Caki2 (cell line): ENCODE measurements around the gene PCSK6. TPM values are rescaled to one million over a fixed set of nuclear protein-coding genes. Genes with fewer than 3 reads are reported as not detected.

ENCODE experiments used
- DNase-seq: peaks from one replicate; pipeline ENCODE4 v3.0.0-alpha.2; 2015; ENCODE audit warnings: low read depth
- in situ Hi-C: cut with HindIII; loops from 2 replicates; pipeline ENCODE4 v1.10.0; 2016; ENCODE audit warnings: low sequenced_read_pairs, low pct_unique_long_range_greater_than_20kb, mixed read lengths
- total RNA-seq: library from RNA; depleted of rRNA; stranded (reverse); fragments of >200 nt; shearing (Covaris generic); gene quantifications from 2 replicates; pipeline ENCODE4 v1.2.3, GENCODE V29; 2014; ENCODE audit warnings: low replicate concordance

The PCSK6 gene
- total RNA-seq, 1 experiment from 2014 or later, result 5.5 TPM

DNA sequence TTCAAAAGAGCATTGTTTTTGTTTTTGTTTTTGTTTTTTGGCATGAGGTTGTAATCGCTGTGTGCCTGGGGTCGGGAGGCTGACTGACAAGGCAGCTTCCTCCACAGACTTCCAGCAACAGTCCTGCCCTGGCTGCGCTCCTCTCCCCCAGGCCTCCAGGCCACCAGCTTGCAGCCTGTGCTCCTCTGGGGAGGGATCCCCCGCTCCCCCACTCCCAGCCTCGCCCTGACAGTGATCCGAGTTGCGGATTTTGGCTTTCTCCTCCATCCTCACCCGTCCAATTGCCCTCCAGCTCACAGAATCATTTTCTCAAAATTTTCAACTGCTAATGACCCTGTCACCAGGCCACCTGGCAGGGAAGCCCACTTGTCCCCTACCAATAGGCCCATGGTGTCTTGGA is 36.5 kb upstream of the PCSK6 start:
- DNase-seq, result no peak
- in situ Hi-C loops, result no loop called here

DNA sequence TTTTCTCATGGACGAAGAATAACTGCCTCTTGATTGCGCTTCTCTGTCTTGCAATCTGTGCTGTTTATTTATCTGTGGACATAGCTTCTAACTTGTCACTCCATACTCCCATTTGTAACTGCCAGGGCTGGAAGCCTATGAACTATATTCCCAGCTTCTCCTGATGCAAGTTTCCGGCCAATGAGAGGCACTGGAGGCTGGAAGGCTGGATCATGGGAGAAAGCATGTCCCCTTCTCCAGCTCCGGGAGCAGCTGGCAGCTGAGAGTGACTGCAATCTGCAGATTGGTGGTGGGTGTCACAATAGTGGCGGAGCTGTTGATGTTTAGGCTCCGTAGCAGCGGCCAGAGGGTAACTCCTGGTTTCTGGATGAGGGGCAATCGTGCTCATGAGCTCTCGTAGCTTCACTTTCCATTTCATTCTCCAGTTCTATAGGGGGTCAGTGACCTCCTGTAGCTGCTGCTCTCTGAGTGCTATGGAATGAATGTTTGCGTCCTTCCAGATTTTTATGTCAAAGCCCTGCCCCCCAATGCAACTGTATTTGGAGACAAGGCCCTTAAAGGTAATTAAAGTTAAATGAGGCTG is 35.7 kb upstream of the PCSK6 start:
- DNase-seq, result no peak
- in situ Hi-C loops, result no loop called here

DNA sequence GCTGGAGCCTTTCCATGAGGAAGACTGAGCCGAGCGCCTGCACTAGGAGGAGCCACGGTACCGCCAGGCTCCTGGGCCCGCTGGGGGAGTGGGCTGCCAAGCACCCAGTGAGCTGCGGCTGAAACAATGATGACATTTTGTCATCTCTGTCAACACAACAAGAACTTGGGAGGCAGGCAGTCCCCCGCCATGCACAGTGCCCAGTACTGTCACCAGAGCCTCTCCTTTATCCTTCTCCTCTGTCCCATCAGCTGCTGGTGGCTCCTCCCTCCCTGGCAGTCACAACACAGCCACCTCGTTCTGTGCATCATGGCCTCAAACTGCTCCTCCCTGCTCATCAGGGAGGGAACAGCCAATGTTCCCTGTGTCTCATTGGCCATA is 34.0 kb upstream of the PCSK6 start:
- in situ Hi-C loops, result no loop called here
- no peak for DNase-seq

GRCh38 chr15:101522621-101523559 is 33.4 kb upstream of the PCSK6 start:
- no peak for DNase-seq
- in situ Hi-C loops, result no loop called here

DNA sequence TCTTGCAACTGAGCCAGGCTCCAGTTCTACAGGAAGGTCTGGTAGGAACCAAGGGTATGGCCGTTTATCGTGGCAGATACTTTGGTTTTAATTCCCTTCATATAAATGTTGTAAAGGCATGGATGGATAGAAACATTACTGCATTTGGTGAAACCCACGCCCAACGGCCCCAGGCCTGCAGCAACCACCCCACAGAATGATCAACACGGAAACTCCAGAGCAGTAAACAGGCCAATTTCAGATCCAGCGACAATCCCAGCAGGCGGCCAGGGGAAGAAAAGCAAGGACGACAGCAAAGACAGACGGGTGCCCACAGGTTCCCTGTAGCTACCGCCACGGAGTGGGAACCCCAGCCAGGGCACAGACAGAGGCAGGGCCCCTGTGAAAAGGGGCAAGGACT is 32.6 kb upstream of the PCSK6 start:
- no peak for DNase-seq
- in situ Hi-C loops, result no loop called here

DNA sequence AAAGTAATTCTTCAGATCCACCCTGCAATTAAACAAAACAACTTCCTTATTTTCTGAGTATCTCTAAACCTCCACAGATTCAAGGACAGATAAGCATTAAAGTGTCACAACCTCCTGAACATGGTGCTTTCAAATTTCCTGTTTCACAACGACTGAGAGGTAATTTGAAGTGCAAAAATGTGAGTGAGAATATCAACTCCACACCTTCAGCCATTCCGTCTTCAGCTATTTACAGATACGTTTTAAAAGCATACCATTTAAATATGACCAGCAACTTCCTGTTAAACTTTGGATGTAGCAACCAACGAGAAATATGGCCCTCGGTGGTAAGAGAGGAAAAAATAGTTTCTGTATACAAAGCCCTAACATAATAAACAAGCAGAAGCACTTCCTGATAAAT is 32.1 kb upstream of the PCSK6 start:
- in situ Hi-C loops, result no loop called here
- DNase-seq, result no peak

DNA sequence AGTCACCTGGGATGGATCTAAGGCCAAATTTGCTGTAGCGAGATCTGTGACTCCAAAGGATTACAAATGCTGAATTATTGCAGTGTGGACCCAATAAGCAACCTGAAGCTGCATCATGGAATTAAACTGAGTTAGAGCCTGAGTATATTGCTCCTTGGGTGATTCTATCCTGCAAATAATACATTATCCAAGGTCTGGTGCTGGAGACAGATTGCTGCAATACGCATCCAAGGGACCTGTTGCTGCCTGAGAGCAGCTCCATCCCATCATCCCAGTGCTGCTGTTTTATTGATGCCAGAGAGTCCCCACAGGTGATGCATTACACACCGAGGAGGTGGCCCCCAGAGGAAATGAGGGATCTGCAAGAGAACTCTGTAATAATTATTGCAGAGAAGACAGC is 31.6 kb upstream of the PCSK6 start:
- in situ Hi-C loops, result no loop called here
- DNase-seq, result no peak

GRCh38 chr15:101520395-101520794 is 30.9 kb upstream of the PCSK6 start:
- DNase-seq, result no peak
- in situ Hi-C loops, result no loop called here

DNA sequence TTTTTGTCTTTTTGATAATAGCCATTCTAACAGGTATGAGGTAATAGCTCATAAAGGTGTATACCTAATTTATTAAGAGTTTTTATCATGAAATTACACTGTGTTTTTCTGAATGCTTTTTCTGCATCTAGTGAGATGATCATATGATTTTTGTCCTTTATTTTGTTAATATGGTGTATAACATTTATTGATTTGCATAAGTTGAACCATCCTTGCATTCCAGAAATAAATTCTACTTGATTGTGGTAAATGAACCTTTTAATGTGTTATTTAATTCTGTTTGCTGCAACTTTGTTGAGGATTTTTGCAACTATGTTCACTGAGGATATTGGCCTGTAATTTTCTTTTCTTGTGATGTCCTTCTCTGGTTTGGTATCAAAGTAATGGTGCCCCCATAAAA is 28.0 kb upstream of the PCSK6 start:
- in situ Hi-C loops, result no loop called here
- DNase-seq, result no peak

GRCh38 chr15:101514318-101514717 is 24.8 kb upstream of the PCSK6 start:
- no peak for DNase-seq
- in situ Hi-C loops, result no loop called here

GRCh38 chr15:101511717-101512116 is 22.2 kb upstream of the PCSK6 start:
- in situ Hi-C loops, result no loop called here
- no peak for DNase-seq

GRCh38 chr15:101510212-101511197 is 21.0 kb upstream of the PCSK6 start:
- no peak for DNase-seq
- in situ Hi-C loops, result no loop called here

DNA sequence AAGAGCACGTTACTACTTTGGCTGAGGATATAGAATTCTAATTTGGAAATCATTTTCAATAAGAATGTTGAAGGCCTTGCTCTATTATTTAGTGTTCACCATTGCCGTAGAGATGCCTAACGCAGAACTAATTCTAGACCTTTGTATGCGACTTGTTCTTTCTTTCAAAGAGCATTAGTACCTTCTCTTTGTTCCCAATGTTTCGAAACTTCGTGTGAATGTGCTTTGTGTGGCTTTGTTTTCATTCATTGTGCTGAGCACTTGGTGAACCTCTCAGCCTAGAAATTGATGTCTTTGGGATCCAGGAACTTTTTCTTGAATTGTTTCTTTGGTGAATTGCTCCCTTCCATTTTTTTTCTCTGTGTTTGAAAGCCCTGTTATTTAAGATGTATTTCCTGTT is 19.8 kb upstream of the PCSK6 start:
- no peak for DNase-seq
- in situ Hi-C loops, result no loop called here

DNA sequence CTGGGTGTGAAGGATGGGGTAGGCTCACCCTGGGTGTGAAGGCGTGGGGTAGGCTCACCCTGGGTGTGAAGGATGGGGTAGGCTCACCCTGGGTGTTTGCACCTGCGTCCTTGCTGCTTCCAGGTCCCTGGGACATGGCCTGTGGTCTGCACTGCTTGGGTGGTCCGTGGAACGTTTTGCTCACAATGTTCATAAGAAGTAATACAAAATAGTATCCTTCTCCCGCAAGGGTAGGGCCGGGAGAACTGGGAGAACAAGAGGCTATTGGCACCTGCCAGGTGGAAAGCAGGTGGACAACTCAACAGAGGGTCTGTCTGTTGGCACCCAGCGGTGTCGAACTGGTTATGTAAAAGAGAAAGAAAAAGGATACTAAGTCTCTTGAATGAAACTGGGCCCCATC is 17.0 kb upstream of the PCSK6 start:
- in situ Hi-C loops, result no loop called here
- no peak for DNase-seq

DNA sequence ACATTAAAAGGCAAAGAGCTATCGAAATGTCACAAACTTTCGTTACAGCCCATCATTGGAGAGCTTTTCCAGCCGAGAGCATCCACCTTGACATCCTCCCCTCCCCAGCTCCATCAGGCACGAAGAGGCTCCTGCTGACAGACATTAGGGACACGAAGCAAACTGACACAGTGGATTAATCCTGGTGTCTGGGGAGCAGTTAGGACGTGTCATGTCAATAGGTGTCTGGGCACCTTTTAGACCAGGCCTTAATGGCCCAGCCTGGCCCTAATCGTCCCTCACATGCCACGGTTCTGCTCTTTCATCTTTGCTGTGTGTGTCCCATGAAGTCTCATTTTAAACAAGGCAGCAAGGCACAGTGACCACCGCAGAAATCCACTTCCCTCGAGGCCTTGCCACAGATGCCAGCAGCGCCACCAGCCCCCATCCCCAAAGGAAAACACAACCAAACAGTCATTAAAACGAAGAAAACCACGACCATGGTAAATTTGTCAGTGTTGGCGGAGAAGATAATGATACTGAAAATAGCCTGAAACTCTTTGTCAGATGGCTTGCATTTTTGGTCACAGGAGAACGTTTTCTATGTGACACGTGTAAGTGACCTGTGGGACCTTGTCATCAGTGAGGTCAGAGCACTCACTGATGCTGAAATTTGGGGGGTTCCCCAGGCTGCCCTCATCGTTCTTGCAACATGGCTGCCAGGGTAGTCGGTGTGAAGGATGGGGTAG is 16.3 kb upstream of the PCSK6 start:
- DNase-seq, result no peak
- in situ Hi-C loops, result no loop called here

DNA sequence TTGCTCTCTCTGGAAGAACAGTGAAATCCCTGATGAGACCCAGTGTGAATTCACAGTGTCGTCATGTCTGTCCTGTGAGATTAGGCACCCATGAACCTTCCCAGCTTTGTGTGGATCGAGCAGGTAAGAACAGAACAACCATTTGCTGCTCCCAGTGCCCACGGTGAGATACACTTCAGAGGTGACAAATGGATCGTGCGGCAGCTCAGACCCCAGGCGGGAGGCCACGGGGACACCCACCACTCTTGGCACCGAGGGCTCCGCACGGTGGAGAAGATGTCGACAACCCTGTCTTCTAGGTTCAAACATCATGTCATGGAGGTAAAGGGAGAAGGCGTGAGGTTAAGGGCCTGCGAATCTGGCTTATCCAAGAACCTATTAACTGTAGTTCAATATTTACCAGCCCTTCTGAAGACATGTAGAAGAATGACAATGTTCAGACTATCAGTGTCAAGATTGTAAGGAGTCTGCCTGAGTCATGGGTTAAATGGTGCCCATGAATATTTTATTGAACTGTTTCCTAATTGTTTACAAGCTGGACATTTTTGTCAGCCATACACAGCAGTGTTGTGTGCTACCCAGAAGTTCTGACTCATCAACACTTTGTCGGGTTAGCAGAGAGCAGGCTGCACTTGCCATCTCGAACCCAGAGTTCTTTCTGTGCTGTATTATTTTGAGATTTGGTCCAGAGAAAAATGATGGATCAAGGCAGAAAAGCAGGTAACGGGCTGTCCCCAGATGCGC is 15.5 kb upstream of the PCSK6 start:
- no peak for DNase-seq
- in situ Hi-C loops, result no loop called here

DNA sequence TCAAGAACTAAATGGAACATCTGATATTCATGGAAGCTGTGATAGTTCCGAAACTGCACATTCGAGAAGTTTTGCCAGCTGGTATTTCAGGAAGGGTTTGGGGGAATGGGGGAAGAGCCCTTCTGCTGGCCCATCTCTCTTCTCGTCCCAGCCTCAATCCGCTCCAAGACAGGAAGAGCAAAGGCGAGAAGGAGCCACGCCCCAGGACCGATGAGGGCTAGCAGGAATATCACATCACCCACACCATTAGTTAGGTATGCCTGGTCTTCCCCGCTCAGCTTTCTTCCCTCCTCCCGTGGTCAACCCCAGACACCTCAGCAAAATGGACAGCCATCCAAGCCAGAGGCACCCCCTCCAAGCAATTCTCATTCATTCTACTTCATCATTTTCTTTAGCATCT is 14.9 kb upstream of the PCSK6 start:
- in situ Hi-C loops, result no loop called here
- no peak for DNase-seq

GRCh38 chr15:101503296-101503599 is 13.7 kb upstream of the PCSK6 start:
- in situ Hi-C loops, result no loop called here
- no peak for DNase-seq
